WI38 (cell line): Measurements from ENCODE around the gene KHDRBS2.

Source experiments
- H3K4me3 ChIP-seq: 2 replicates; pipeline ENCODE4 v1.5.1; 2011; ENCODE audit warnings: low read depth, mild to moderate bottlenecking, control low read depth, low read length
- TF ChIP-seq, protein P1 (sequence below): IDR thresholded peaks from 2 replicates; pipeline ENCODE4 v1.5.1; 2012; ENCODE audit warnings: low read depth, mild to moderate bottlenecking, control low read depth, low read length

The KHDRBS2 gene

GRCh38 chr6:62146954-62147853, 138.8 kb downstream of the KHDRBS2 start:
- TF ChIP-seq, protein P1, sequence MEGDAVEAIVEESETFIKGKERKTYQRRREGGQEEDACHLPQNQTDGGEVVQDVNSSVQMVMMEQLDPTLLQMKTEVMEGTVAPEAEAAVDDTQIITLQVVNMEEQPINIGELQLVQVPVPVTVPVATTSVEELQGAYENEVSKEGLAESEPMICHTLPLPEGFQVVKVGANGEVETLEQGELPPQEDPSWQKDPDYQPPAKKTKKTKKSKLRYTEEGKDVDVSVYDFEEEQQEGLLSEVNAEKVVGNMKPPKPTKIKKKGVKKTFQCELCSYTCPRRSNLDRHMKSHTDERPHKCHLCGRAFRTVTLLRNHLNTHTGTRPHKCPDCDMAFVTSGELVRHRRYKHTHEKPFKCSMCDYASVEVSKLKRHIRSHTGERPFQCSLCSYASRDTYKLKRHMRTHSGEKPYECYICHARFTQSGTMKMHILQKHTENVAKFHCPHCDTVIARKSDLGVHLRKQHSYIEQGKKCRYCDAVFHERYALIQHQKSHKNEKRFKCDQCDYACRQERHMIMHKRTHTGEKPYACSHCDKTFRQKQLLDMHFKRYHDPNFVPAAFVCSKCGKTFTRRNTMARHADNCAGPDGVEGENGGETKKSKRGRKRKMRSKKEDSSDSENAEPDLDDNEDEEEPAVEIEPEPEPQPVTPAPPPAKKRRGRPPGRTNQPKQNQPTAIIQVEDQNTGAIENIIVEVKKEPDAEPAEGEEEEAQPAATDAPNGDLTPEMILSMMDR = no peak
- H3K4me3 ChIP-seq = no peak overlapping the region

GRCh38 chr6:62129127-62129526, 156.9 kb downstream of the KHDRBS2 start:
- TF ChIP-seq, protein P1 = no peak
- no peak overlapping the region for H3K4me3 ChIP-seq

- TF ChIP-seq, protein P1 = no peak
- no peak overlapping the region for H3K4me3 ChIP-seq
Observed at GRCh38 chr6:62119401-62119800, 166.6 kb downstream of the KHDRBS2 start.

DNA sequence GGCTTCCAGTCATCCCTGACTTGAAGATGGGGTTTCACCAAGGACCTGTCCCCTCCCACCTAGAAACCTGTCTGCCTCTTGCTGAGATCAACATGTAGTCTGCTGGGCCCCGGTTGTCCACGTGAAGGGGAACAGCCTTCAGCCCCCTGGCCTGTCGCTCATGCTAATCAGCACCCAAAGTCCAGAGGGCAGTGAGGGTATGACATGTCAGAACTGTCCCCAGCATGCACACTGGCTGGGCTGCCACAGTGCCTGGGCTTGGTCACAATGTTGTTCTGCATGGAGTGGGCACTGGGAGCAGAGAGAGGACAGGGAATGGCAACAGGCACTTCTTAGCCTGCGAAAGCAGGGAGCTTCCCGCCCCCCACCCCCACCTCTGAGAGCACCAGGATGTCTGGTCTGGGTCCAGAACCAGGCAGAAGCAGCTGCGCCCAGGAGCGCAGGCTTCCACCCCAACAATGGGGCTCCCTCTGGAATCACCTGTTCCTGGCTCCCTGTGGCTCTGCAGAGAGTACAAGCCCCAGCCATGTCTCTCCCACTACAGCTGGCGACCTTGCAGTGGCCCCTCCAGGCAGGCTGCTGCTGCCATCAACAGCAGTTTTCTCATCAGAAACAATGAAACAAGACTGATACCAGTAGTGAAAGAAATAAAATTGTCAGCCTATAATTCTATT, 182.7 kb downstream of the KHDRBS2 start:
- no peak overlapping the region for H3K4me3 ChIP-seq
- TF ChIP-seq, protein P1 = no peak

GRCh38 chr6:62102387-62102786, 183.6 kb downstream of the KHDRBS2 start:
- no peak overlapping the region for H3K4me3 ChIP-seq
- TF ChIP-seq, protein P1 = no peak

DNA sequence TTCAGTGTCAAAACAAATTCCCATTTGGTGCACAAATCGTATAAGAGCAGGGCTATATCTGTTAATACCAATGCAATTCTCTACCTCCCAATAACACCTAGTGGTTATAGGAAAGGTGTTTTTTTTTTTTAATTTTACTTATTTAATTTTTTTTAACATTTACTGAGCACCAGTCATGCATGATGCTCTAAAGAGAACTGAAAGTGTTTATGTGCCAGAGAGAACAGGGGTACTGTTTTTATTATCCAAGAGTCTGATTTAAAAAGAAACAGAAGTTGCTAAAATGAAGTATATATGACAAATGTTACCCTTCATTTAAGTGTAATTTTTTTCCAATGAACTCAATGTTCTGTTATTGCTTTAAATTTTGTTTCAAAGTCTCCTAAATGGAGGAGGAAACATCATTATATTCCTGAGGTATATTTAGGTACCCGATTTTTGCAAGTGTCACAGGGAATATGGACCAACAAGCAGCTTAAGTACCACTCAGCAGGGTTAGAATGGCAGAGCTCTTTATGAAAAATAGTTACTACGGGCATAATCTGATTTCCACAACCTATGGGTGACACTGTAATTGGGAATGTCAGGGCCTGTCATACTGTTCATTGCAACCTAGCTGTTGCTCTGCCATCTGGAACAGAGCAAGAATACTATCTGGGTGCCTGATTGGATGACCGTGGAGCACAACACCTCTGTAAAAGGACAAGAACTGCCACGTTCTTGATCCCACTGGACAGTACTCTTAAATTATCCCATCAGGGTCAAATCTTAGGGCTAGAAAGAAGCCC, 195.4 kb downstream of the KHDRBS2 start:
- TF ChIP-seq, protein P1 = no peak
- no peak overlapping the region for H3K4me3 ChIP-seq
